RWPE2 (cell line): ENCODE results near the gene PPP4R4.
"Not testable (repeated sequence)": the region's sequence is repeated elsewhere in the genome, so short reads cannot be mapped to it uniquely, and the experiment has no call there.

Source experiments
- ATAC-seq: fragments of 200-7000 bp; cut with Tn5 transposase; 3 replicates; pipeline ENCODE4 v1.9.1; 2021; ENCODE audit warnings: low read depth
- DNase-seq: peaks from one replicate; pipeline ENCODE4 v3.0.0-alpha.2; 2020; ENCODE audit warnings: low spot score
- H3K27ac ChIP-seq: fragments of 450-650 bp; 2 replicates; pipeline ENCODE4 v1.5.1; 2017; ENCODE audit warnings: mild to moderate bottlenecking; ENCODE audit not compliant: poor library complexity, severe bottlenecking
- H3K27me3 ChIP-seq: fragments of 250-450 bp; sonication (Bioruptor Pico); 2 replicates; pipeline ENCODE4 v1.5.1; 2021; ENCODE audit warnings: mild to moderate bottlenecking, moderate library complexity; ENCODE audit not compliant: insufficient read depth, poor library complexity, severe bottlenecking
- H3K36me3 ChIP-seq: fragments of 250-450 bp; sonication (Bioruptor Pico); 2 replicates; pipeline ENCODE4 v1.5.1; 2020; ENCODE audit warnings: low read depth, mild to moderate bottlenecking, moderate library complexity
- H3K4me1 ChIP-seq: fragments of 250-450 bp; sonication (Bioruptor Pico); 2 replicates; pipeline ENCODE4 v1.5.1; 2021; ENCODE audit warnings: mild to moderate bottlenecking, moderate library complexity; ENCODE audit not compliant: insufficient read depth, poor library complexity, severe bottlenecking
- H3K4me3 ChIP-seq: fragments of 250-450 bp; sonication (Bioruptor Pico); 2 replicates; pipeline ENCODE4 v1.5.1; 2021; ENCODE audit warnings: mild to moderate bottlenecking, moderate library complexity; ENCODE audit not compliant: severe bottlenecking
- H3K9me3 ChIP-seq: fragments of 250-450 bp; sonication (Bioruptor Pico); 2 replicates; pipeline ENCODE4 v1.5.1; 2021; ENCODE audit warnings: mild to moderate bottlenecking, moderate library complexity; ENCODE audit not compliant: severe bottlenecking
- TF ChIP-seq, protein P1 (sequence below): fragments of 450-650 bp; IDR thresholded peaks from one replicate; pipeline ENCODE4 v1.5.1; 2017; ENCODE audit warnings: mild to moderate bottlenecking, moderate library complexity; ENCODE audit not compliant: poor library complexity, severe bottlenecking

The PPP4R4 gene

GRCh38 chr14:94293578-94293924, 119.4 kb downstream of the PPP4R4 start:
- Histone ChIP-seq H3K9me3 (no peaks in the 10 kb centered on the region), H3K27ac (no peak overlapping the region), H3K36me3 (no peaks in the 10 kb centered on the region), H3K4me1 (no peaks in the 10 kb centered on the region), H3K4me3 (no peak overlapping the region), H3K27me3 (no peaks in the 10 kb centered on the region)
- no peak for ATAC-seq
- no peak for DNase-seq
- TF ChIP-seq, protein P1, sequence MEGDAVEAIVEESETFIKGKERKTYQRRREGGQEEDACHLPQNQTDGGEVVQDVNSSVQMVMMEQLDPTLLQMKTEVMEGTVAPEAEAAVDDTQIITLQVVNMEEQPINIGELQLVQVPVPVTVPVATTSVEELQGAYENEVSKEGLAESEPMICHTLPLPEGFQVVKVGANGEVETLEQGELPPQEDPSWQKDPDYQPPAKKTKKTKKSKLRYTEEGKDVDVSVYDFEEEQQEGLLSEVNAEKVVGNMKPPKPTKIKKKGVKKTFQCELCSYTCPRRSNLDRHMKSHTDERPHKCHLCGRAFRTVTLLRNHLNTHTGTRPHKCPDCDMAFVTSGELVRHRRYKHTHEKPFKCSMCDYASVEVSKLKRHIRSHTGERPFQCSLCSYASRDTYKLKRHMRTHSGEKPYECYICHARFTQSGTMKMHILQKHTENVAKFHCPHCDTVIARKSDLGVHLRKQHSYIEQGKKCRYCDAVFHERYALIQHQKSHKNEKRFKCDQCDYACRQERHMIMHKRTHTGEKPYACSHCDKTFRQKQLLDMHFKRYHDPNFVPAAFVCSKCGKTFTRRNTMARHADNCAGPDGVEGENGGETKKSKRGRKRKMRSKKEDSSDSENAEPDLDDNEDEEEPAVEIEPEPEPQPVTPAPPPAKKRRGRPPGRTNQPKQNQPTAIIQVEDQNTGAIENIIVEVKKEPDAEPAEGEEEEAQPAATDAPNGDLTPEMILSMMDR, result no peak

GRCh38 chr14:94295360-94296180, 121.4 kb downstream of the PPP4R4 start:
- H3K36me3 ChIP-seq, result no peaks in the 10 kb centered on the region
- H3K4me1 ChIP-seq, result no peaks in the 10 kb centered on the region
- H3K27me3 ChIP-seq, result no peaks in the 10 kb centered on the region
- H3K27ac ChIP-seq, result no peak overlapping the region
- ATAC-seq, result no peak
- TF ChIP-seq, protein P1, result no peak
- H3K4me3 ChIP-seq, result no peak overlapping the region
- no peak for DNase-seq
- H3K9me3 ChIP-seq, result no peaks in the 10 kb centered on the region

DNA sequence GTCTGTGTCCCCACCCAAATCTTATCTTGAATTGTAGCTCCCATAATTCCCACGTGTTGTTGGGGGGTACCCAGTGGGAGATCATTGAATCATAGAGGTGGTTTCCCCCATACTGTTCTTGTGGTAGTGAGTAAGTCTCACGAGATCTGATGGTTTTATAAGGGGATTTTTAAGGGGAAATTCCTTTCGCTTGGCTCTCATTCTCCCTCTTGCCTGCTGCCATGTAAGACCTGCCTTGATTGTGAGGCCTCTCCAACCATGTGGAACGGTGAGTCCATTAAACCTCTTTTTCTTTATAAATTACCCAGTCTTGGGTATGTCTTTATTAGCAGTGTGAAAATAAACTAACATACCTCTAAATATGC, 122.0 kb downstream of the PPP4R4 start:
- not testable (repeated sequence) for H3K27ac ChIP-seq, H3K36me3 ChIP-seq, H3K4me3 ChIP-seq, H3K4me1 ChIP-seq, ATAC-seq, H3K9me3 ChIP-seq, DNase-seq, H3K27me3 ChIP-seq

DNA sequence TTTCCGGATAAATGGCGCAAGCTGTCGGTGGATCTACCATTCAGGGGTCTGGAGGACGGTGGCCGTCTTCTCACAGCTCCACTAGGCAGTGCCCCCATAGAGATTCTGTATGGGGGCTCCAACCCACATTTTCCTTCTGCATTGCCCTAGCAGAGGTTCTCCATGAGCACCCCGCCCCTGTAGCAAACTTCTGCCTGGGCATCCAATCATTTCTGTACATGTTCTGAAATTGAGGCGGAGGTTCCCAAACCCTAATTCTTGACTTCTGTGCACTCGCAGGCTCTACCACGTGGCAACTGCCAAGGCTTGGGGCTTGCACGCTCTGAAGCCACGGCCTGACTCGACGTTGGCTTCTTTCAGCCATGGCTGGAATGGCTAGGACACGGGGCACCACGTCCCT, 124.0 kb downstream of the PPP4R4 start:
- H3K36me3 ChIP-seq, result no peaks in the 10 kb centered on the region
- H3K27me3 ChIP-seq, result no peaks in the 10 kb centered on the region
- no peaks in the 10 kb centered on the region for H3K4me1 ChIP-seq
- DNase-seq (no peak), ATAC-seq (no peak)
- no peak overlapping the region for H3K27ac ChIP-seq
- no peaks in the 10 kb centered on the region for H3K9me3 ChIP-seq
- TF ChIP-seq, protein P1, result no peak
- no peak overlapping the region for H3K4me3 ChIP-seq

DNA sequence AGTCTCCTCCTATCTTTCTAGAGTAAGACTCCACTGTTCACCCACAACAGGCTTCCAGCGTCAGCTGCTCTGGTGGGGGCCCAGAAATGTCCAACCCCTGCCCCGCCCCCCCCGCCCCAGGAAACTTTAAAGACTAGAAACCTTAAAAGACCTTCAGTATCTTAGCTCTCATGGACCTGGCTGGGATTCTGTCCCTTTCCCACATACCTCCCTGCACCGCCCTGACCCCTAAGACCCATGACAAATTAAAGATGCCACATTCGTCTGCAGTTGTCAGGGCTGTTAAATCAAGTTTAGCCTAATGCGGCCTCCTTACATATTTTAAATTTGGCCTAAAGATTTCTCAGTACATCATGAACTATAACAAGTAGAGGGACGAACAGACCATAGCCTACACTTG, 129.0 kb downstream of the PPP4R4 start:
- no peaks in the 10 kb centered on the region for H3K27me3 ChIP-seq
- DNase-seq (no peak), ATAC-seq (no peak)
- H3K27ac ChIP-seq, result no peak overlapping the region
- no peaks in the 10 kb centered on the region for H3K9me3 ChIP-seq
- H3K36me3 ChIP-seq, result no peaks in the 10 kb centered on the region
- no peak overlapping the region for H3K4me3 ChIP-seq
- TF ChIP-seq, protein P1, result no peak
- H3K4me1 ChIP-seq, result no peaks in the 10 kb centered on the region
